PC-9 (cell line): ENCODE data around the gene ZNF486.

Experiments
- CTCF ChIP-seq: fragments of 200-600 bp; sonication (generic); conservative IDR thresholded peaks from 2 replicates; pipeline ENCODE4 v1.6.1; 2017; ENCODE audit warnings: mixed run types, antibody characterized with exemption, mild to moderate bottlenecking, moderate library complexity
- EZH2 ChIP-seq: fragments of 200-600 bp; sonication (generic); IDR thresholded peaks from 2 replicates; pipeline ENCODE4 v1.8.0; 2017; ENCODE audit warnings: antibody characterized with exemption, low read depth

- TF ChIP-seq CTCF (no peak), EZH2 (no peak)
Measured at GRCh38 chr19:20154636-20155035, 12.4 kb upstream of the ZNF486 start.
